Ammon's horn (tissue), 1 donor: ENCODE measurements around the gene LMOD3.
A peak's percentile ranks its signal among the peaks of the same experiment; 100 is the strongest.

Source experiments
- DNase-seq: peaks from one replicate; pipeline ENCODE4 v3.0.0-alpha.2; 2016; ENCODE audit warnings: low spot score

LMOD3 gene

DNA sequence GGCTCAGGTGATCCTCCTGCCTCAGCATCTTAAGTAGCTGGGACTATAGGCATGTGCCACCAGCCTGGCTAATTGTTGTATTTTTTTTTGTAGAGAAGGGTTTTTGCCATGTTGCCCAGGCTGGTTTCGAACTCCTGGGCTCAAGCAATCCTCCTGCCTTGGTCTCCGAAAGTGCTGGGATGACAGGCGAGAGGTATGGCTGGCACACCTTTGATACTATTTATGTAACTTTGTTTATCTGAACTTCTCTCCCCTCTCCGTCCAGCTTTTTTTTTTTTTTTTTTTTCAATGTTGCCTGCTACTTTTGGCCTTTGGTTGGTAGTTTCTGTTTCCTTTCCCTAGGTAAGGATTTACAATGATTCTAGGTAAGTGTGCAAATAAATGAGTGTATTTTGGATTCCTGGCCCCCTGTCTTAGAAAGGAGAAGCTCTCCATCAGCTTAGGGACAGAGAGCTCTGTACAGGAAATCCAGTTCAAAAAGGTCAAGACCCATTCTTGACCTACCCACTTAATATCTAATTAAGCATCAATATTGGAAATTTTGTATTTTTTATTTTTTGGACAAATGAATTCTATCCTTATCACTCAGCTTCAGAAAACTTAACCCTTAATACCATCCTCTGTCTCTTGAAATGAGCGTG lies 30.9 kb downstream of the LMOD3 start:
- no peak for DNase-seq

DNA sequence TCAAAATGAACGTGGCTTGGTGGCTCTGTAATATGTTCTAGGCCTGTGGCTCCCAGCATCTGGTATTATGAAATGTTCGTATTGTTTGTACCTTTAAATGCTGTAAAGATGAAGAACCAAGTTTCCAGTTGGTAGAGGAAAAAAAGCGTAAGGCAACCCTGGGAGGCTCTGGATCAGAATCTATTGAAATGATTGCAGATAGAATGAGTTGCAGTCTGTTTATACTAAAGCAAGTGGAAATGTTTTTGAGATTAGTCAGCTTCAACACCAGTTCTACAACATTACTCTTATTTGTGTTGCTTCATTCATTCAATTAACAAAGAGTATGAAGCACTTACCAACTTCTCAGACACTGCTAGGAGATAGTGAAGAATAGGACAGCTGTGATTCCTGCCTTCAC lies 32.4 kb downstream of the LMOD3 start:
- no peak for DNase-seq

DNA sequence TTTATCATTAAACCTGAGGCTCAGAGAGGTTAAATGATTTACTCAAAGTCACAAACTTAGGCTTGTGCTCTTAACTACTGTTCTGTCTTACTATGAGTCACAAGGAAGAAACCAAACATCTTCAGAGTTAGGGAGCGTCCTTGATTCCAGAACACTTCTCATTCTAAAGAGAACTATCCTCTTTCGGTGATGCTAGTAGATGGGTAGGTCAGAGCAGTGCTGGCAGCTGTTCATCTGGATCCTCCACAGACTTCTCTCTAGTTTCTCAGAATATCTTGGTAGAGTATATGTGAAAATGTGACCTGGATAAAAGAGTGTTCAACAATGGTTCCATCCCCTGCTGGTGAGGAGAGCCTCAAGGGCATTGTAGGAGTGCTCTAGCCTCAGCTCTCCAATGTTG lies 34.3 kb downstream of the LMOD3 start:
- no peak for DNase-seq

DNA sequence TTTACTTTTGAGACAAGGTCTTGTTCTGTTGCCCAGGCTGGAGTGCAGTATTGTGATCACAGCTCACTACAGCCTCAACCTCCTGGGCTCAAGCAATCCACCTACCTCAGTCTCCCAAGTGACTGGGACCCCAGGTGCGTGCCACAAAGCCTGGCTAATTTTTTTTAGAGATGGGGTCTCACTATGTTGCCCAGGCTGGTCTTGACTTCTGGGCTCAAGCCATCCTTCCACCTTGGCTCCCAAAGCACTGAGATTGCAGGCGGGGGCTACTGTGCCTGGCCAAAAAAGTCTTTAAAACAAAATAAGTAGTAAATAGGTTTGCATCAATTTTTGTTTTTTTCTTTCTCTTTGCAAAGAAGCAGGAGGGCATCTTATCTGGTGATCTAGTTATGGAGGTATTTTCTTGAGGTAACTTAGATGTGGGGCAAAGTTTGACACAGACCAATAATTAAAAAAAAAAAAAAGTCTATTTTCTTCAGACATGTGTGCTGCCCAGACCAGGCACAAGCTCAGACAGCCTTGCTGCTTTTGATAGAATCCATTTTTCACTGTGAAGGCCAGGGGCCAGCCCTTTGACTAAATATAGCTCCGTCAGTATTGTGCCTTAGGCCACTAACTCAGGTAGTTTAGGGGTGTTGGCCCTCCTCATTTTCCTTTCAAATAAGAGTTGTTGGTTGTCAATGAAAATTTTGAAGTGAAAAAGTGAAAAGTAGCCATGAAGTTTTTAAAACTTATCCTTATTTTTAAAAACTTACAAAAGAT lies 35.2 kb downstream of the LMOD3 start:
- no peak for DNase-seq

DNA sequence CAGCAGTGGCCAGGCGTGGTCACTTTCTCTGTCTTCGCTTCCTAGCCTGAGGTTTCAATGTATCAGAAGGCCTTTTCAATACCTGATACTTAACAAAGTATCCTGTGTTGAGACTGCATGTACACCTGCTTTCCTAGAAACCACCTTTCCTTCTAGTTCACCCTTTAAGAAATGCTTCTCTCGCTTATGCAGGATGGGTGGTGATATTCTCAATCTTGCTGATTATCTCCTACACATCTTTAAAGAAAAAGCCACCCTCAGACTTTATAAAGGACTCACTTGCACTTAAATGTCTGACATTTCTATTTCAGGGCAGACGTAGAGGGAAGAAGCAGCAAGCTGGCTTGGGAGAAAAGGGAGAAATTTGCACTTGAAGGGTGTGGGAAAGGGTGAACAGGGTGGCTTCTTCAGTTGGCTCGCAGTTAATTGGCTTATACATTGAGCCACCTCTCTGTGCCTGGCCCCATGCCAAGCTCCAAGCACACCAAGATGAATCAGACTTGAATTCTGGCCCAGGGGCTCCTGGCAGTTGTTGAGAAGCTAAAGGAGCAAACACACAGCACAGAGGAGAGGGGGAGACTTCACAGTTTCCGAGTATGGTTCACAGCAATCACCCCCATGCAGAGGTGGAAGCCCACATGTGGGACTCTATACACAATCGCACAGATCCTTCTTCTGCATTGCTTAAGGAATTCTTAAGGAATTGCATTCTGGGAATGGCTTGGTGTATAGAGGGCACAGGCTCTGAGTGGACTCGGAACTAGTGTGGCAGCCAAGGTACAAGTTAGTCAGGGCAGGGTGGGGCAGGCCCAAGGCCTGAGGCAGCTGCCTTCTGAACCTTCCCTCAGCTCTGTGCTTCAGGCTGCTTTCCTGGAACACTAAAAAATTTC lies 36.3 kb downstream of the LMOD3 start:
- DNase-seq: peak; percentile 87

DNA sequence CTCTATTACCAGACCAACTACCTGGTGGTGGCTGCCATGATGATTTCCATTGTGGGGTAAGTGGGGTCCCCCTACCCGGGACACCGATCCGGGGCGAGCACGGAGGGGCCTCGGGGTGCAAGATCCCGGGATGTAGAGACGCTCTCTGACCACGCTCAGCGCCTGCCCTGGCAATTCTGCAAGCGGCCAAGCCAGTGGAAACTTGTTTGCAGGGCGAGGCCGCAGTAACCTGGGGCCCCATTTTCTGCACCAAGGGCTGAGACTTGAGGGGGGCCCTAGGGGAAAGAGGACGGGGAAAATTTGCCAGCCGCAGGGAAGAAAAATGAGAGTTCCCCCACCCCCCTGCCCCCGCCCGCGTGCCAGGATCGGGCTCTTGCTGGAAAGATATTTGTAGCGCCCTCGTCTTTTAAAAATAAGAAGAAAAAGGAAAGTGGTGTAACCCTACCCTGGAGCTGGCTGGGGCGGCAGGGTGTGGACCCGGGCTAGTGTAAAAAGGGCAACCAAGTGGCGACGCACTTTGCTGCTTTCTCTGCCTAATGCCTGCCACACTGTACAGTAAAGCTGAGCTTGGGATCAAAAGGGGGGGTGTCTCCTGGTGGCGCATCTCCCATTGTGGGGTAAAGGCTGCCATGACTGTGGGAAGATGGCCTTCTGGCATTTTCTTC lies 37.1 kb downstream of the LMOD3 start:
- peak; percentile 76 for DNase-seq

DNA sequence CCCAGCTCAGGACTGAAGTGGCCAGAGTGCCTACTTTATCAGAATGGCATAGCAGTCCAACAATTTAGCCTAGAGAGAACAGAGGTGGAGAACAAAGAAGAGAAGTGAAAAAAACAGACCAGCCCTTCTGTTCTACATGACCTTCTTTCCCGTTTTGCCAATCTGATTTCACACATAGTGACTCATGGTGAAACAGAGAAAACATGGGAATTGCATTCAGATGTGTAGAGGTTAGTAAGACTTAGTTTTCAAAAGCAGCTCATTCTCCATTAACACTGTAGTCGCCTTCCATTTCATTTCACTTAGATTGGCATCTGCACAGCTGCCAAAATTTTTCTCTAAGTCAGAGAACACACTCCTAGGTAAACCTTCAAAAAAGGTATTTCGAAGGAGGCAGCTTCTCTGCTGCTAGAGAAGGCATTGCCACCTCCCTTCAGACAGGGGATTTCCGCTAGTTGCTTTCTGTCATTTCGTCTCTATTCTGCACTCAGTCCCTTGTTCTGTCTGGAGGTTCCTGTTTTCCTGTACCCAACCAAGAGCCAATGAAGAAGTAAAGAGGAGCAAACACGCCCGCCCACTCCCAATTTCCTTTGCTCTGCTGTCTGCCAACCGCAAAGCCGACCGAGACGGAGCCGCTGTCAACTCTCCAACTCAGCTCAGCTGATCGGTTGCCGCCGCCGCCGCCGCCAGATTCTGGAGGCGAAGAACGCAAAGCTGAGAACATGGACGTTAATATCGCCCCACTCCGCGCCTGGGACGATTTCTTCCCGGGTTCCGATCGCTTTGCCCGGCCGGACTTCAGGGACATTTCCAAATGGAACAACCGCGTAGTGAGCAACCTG lies 37.8 kb downstream of the LMOD3 start, which contains the start of gene ARL6IP5:
Gene ARL6IP5, plus strand, starts transcription at position 612 of the 842 bp plus-strand sequence. Its CDS starts 111 bp downstream, at position 723.
- DNase-seq: peak; percentile 97

DNA sequence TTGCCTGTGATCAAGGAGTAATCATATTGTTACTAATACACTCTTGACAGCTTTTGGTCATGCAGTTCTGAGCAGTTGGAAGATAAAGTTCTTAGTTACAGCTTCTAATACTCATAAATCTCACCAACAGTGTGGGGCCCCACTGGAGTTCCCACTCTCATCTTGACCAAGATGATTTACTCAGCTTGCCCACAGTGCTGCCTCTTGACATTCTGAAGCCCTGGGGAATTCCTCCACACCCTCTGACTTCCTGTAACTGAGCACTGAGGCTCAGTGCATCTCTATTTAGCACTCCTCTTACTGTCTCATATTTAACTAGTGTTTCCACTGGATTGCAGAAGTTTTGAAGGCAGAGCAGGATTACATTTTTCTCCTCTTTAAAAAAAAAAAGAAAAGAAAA lies 39.6 kb downstream of the LMOD3 start:
- peak; percentile 65 for DNase-seq

DNA sequence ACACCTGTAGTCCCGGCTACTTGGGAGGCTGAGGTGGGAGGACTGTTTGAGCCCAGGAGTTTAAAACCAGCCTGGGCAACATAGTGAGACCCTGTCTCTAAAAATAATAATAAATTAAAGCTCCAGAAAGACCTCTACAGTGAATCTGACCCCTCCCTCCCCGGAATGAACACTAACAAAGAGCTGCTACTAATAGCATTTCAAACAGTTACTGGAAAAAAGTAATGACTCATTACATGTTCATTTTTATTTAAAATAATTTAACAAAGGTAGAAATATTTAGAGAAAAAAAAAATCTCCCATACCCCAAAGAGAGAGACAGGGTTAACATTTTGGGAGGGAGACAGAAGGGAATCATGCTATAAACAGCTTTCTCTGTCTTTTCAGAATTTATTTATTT lies 40.0 kb downstream of the LMOD3 start:
- no peak for DNase-seq

DNA sequence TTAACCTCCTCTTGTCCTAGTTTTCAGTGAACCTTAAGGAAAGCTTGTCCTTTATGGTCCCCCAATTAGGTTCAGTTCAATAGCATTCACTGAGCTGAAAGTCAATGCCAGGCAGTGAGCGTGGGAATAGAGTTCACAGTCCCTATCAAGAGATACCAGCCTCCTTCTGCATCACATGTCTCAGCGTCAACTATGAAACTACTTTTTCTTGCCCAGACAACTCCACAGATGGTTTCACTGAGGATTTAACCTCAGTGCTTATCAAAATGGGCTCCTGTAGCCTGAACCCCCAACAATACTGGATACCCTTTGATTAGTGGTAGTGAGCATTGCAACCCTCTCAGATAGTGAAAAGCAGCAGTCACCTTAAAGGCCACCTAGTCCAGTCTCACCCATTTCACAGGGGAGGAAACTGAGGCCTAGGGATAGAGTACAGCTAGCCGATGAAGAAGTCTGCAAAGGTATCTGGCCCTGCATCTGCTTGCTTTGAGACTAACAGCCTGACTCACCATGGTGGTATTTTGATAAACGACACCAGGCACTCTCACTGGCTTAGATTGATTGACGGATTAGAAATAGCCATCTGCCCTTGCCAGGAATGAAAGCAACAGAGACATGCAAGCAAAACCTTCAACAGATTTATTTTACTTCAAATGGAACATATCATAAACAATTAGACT lies 40.7 kb downstream of the LMOD3 start:
- DNase-seq: no peak

DNA sequence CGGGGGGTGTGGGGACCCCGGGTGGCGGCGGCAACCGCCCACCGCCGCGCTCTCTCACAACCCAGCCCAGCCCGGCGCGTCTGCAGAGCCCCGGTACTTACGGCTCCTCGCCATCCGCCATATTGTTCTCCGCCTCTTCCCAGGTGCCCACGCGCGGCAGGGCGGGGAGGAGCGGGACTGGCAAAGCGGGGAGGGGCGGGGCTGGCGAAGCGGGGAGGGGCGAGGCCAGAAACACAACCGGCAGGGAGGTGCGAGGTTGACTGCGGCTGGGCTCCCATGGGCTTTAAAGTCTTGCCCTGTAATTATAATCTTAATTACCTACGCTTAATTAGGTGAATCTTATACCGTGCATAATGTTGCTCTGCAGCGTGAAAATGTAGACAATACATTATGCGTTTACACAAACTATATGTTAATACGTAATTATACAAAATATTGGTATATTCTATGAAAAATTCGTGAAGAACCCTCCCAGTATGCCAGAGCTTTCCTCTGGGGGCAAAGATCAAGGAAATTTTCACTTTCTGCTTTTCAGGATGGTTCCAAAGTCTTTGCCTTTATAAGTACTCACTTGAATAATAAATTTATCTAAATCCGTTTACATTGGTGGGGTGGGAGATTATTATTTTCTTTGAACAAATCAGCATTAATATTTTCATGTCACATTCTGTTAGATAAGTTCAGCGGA lies 42.0 kb downstream of the LMOD3 start, which contains the start of gene UBA3:
Gene UBA3, minus strand, starts transcription at position 133 of the 688 bp plus-strand sequence. Its CDS starts 12 bp downstream, at position 121.
- peak; percentile 97 for DNase-seq

DNA sequence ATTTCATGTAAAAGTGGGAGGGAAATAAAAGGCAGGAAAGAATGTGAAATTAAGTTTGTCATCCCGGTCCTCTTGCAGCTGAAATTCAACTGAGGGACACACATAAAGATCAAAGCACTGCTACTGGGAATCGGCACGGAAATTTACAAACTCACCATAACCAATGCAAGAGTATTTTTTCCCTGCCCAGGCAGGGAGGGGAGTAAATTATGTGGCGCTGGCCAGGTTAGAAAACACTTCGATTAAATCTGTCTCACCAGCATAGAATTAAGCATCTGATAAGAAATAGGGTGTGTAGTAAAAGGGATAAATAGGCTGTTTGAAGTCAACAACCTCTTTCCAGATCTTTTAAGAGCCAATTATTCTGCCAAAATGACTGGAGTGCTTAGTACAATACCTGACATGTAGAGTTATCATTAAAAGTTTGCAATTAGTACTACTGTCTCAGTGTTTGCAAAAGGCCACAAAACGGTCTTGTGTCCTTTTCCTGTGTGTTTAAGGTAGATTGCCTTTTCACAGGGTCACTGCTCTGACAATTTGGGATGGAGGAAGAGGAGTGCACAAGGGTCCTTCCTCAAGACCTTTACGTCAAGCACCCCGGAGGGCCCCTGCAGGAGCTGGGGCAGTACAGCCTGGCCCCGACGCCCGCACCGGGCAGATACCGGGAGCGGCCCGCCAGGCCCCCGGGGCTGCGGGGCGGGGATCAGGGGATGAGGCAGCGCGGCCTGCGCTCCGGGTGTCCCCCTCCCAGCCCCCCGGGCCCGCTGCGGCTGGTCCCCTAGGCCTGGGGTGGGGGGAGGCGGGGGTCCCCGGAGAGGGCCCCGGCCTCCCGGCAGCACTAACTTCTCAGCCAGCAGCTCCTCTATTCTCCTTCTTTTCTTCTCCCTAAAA lies 42.9 kb downstream of the LMOD3 start:
- no peak for DNase-seq

DNA sequence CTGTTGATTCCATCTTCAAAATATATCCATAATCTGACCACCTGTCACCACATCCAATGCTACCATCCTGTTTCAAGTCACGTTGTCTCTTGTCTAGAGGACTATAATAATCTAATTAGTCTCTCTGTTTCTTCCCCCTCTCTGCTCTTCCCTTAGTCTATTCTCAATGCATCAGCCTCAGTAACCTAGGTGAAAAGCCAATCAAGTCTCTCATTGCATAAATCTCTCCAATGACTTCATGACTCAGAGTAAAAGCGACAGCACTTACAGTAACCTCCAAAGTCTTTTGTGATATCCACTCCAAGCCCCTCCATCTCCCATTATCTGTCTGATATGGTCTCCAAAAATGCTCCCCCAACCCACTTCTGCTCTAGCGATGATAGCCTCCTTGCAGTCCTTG lies 49.5 kb downstream of the LMOD3 start:
- DNase-seq: no peak

DNA sequence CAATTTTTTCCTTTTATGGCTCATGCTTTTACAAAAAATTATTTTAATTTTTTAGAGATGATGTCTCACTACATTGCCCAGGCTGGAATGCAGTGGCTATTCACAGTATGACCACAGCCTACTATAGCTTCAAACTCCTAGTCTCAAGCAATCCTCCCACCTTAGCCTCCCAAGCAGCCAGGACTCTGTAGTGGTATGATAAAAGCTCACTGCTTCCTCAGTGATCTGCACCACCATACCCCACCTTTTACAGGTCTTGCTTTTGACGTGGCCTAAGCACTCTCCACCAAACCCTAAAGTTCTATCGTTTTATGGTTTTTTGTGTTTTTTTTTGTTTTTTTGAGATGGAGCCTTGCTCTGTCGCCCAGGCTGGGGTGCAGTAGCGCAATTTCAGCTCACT lies 56.3 kb downstream of the LMOD3 start:
- no peak for DNase-seq

DNA sequence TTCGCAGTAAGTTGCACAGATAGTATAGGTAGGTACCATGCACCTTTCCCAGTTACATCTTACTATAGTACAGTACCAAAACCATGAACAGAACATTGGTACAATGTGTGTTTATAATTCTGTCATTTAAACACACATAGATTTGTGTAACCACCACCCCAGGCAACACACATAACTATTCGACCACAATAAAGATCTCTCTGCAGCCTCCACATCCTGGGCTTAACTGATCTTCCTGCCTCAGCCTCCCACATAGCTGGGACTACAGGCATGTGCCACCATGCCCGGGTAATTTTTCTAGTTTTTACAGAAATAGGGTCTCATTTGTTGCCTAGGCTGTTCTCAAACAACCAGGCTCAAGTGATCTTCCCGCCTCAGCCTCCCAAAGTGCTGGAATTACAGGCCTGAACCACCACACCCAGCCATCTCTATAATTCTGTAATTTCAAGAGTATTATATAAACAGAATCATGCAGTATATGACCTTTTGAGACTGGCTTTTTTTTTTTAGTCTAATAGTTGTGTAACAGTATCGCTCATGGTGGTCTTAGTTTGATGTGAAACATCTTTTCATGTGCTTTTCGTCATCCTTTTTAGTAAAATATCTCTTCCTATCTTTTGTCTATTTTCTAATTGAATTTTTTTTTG lies 57.0 kb downstream of the LMOD3 start:
- DNase-seq: no peak

DNA sequence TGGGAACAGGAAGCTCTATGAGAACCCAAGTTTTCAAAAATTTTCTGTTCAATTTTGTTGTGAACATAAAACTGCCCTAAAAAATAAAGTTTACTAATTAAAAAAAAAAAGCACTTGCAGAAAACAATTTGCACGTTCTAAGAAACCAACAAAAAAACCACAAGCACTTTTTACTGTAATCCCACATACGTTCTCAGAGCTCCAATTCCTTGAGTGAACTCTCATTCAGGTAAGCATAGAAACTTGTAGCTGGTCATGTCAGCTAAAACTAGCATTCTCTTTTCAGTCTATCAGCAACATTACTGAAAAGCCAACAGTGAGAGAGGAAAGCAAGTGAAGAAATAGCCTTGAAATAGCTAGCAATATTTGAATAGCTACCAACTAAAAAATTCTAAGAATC lies 58.8 kb downstream of the LMOD3 start:
- no peak for DNase-seq

DNA sequence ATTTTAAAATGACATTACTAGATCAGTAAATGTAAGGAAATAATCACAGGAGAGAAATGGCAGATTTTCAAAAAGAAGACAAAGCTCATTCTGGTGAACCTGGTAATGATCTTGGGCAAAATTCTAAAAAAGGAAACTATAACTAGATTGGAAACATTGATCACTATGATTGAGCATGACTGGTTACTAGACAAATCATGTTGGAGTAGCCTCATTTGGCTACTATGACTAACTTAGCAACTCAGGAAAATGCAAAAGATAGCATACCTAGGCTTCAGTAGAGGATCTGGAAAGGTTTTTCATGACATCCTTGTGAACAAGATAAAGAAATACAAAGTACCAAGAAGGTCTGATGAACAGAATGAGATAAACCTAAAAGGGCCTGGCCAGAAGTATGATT lies 62.7 kb downstream of the LMOD3 start:
- DNase-seq: no peak

DNA sequence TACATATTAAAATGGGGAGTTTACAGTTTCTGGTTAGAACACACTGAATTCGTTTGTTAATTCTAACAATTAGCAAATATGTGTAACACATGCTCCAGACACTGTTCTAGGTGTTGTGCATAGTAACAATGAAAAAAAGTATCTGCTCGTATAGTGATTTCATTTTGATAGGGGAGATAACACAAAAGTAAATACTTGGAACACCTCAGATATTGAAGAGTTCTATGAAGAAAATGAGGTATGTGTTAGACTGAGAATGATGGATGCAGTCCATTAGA lies 63.5 kb downstream of the LMOD3 start:
- no peak for DNase-seq
